COLO668 (cell line): ENCODE measurements around the gene RHBDD1.
A peak's percentile ranks its signal among the peaks of the same experiment; 100 is the strongest.

Source experiments
- DNase-seq: peaks from one replicate; lab custom pipeline; 2025; ENCODE audit not compliant: unreplicated experiment; lab: John Stamatoyannopoulos, UW

The RHBDD1 gene, protein sequence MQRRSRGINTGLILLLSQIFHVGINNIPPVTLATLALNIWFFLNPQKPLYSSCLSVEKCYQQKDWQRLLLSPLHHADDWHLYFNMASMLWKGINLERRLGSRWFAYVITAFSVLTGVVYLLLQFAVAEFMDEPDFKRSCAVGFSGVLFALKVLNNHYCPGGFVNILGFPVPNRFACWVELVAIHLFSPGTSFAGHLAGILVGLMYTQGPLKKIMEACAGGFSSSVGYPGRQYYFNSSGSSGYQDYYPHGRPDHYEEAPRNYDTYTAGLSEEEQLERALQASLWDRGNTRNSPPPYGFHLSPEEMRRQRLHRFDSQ

DNA sequence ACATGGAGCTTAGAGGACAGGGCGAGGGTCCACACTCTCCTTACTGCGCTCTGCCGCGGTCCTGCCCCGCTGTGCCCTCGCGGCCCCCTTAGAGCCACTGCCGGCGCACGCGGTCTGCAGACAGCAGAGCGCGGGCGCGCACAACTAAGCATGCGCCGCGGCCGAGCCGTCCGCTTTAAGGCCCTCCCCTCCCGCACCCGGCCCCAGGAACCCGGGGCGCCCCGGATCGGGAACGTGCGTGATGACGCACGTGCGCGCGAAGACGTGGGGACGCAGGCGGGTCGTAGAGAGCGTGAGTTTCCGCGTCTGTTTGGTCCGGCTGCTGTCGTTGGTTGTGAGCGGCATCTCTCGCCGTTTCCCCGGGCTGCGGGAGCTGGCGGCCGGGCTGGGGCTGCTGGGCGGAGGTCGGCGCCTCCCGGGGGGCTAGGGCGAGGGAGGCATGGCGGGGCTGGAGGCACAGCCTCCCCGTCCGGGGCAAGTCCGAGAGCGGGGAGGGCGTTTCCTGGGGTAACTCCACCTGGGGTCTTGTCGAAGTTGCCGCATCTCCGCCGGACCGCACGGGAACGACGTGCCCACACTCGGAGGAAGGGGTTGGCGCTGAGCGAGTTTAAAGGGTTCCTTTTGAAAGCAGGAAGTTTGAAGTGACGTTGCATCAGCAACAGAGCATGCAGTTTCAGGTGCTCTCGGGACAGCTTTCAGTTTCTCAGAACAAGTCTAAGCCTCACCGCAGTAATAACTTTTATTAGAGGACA, at the start of gene RHBDD1:
Gene RHBDD1, plus strand, starts transcription at position 259 of the 752 bp plus-strand sequence. CDS start 28,640 bp downstream, outside the sequence.
- DNase-seq, result peak; percentile 99

DNA sequence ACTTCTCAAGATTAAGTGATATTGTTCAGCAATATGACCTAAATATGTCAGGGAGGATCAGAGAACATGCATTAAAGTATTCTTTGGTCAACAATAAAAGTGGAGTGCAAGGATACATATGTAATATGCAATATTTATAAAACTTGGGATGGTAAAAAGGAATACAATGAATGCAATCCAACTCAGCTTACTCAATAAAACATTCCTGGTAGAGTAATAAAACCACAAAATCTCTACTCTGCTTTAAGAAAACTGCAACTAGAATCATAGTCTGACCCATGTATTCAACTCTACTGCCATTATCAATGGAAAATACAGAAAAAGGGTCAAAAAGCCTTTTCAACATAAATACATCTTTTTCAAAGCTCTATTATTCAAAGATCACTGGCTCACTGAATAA, 47.8 kb upstream of the RHBDD1 start:
- no peak for DNase-seq

GRCh38 chr2:226788881-226789490, 46.9 kb upstream of the RHBDD1 start:
- no peak for DNase-seq

DNA sequence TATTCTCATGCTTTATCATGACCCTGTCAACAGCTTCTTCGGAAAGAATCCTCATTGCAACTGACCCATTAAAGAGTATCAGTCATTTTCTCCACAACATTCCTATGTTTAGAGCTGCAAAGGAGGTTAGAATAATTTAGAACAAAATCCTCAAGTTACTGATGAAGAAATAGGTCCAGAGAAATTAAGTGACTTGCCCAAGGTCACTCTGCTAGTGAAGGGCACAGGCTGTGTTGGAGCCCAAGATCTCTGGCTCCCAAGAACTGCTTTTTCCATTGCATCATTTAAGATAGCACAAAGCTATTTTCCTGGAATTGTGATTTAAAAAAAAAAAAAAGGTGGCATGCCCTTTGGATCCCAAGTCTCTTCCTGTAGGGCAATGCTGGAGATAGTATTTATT, 45.8 kb upstream of the RHBDD1 start:
- no peak for DNase-seq

DNA sequence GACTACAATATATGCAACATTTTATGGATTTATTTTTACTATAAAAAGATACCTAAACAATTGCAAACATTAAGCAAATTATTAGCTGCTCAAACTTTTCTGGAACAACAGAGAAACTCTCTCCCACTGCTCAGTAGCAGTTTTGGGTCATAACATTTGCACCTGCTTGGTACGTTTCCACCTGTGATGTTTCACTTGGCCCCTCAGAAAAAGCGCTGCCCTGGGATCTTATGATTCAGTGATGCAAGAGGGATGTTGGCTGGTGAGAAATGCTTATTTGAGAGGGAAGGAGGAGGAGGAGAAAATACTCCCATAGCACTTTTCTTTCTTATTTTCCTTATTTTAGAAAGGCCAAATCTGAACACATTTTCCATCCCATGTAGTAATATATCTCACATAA, 45.4 kb upstream of the RHBDD1 start:
- no peak for DNase-seq

GRCh38 chr2:226791056-226791486, 44.8 kb upstream of the RHBDD1 start:
- peak; percentile 71 for DNase-seq

GRCh38 chr2:226791487-226792081, 44.3 kb upstream of the RHBDD1 start:
- peak; percentile 97 for DNase-seq

- no peak for DNase-seq
Measured at GRCh38 chr2:226792155-226792881, 43.5 kb upstream of the RHBDD1 start.

DNA sequence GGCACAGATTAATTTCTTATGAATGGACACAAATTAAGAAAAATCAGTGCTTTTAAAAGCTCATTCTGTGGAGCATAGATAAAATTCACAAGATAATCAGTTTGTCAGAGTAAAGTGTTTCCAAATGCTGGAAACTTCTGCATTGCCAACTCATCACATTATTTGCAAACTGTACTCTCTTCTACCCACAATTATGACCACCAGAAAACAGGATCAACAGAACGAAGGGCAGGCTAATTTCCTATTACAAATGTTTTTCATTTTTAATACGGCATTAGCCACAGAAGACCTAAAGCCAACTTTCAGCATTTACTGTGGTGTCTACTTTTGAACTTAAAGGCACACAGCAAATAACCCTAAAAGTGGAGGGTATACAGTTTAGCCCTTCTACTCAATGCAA, 42.2 kb upstream of the RHBDD1 start:
- DNase-seq, result no peak

GRCh38 chr2:226794196-226794661, 41.6 kb upstream of the RHBDD1 start:
- DNase-seq, result no peak

DNA sequence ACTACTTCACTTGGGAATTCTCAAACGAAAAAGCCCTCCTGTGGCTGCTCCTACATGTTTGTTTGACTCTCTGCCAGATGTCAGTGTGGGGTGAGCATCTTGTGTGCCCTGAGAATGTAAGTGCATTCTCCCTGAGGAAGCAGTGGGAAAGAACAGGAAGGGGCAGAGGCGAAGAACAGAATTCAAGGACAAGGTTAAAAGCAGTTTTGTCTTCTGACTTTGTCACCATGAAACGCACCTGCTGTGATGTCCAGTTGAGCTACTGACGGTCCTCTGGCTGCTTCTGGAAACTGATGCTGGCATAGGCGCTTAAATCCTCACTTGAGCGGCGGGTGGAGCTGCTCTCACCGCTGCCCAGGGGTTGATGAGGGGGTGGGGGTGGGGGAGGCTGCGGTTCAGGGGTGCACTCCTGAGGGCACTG, 41.1 kb upstream of the RHBDD1 start:
- peak; percentile 25 for DNase-seq

GRCh38 chr2:226795281-226796011, 40.4 kb upstream of the RHBDD1 start:
- DNase-seq, result peak; percentile 56

DNA sequence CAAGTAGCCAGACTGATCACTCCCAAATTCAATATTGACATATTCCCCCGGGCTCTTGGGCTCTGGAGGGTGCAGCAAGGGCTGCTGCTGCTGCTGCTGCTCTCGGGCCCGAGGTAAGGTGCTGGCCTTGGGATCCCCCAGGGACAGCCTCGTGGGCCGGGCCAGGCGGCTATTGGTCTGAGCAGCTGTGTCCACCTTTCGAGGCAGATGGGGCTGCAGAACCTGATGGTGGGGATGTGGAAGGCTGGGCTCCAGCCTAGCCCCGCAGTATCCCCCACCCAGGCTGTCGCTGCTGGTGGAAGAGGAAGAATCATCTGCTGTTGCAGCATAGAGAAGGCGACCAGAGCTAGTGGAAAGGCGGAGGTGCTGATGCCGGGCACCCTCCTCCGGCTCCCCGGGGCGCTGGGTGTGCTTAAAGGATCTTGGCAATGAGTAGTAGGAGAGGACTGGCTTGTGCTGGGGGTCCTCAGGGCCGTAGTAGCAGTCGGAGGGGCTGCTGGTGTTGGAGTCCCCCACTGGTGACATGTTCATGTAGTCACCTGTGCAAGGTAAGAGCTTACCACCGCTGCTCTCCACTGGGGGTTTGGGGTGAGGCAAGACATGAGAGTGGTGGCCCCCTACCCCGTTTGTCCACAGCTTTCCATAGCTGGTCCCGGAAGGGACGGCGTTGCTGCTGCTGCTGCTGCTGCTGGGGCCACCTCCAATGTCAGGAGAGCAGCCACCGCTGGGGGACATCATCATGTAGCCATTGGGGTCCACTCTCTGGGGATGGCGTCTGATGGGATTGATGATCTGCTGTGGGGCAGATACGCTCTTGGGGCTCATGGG, 39.6 kb upstream of the RHBDD1 start:
- DNase-seq, result peak; percentile 56

- DNase-seq, result no peak
Measured at GRCh38 chr2:226796840-226797288, 39.0 kb upstream of the RHBDD1 start.

DNA sequence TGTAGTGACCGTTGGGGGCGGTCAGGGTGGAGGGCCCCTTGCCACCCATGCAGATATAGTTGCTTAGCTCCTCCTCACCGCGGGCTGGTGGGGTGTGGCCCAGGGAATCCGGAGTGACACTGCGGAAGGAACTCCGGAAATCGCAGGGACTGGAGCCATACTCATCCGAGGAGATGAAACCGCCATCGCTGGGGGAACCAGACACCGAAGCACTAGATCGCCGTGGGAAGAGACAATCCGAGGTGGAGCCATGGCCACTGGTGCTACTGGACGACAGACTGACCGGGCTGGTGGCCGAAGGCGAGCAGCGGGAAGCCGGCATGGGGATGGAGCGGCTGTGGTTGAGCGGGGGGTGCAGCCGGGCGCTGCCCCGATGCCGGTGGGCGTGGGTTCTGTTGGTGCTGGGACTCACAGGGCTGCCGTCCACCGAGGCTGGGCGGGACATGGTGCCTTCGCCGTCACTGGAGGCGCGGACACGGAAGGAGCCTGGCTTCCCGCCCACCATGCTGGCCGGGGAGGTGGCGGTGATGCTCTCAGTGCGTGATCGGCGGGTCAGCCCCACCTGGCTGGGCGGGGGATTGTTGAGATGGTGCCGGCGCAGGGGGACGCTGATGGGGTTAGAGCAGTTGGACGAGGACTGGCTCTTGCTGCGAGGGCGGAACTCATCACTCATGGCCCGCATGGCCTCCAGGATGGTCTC, 38.4 kb upstream of the RHBDD1 start:
- DNase-seq, result no peak

DNA sequence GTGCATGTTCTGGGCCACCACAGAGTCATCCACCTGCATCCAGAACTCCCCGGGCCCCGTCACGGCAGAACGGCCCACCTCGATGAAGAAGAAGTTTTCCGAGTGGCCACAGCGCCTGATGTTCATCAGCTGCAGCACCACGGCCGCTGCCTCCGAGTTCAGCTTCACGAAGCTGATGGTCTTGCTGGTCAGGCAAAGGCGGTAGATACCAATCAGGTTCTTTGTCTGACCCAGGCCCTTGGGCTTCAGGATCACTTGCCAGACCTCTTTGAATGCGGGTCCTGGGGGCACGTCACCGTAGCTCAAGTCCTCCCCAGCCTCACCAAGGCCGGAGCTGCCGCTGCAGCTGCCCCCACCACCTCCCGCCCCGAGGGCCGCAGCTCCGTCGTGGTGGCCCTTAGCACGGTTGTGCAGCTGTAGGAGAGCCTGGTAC, 37.8 kb upstream of the RHBDD1 start:
- no peak for DNase-seq

GRCh38 chr2:226798422-226799210, 37.2 kb upstream of the RHBDD1 start:
- DNase-seq, result peak; percentile 67
